ENCODE data around the gene KRT28. TPM values are rescaled to one million over a fixed set of nuclear protein-coding genes. Genes with fewer than 3 reads are reported as not detected.
"Not testable (repeated sequence)": the region's sequence is repeated elsewhere in the genome, so short reads cannot be mapped to it uniquely, and the experiment has no call there.

KRT28 gene
- polyA plus RNA-seq, 1 donor, result not detected

DNA sequence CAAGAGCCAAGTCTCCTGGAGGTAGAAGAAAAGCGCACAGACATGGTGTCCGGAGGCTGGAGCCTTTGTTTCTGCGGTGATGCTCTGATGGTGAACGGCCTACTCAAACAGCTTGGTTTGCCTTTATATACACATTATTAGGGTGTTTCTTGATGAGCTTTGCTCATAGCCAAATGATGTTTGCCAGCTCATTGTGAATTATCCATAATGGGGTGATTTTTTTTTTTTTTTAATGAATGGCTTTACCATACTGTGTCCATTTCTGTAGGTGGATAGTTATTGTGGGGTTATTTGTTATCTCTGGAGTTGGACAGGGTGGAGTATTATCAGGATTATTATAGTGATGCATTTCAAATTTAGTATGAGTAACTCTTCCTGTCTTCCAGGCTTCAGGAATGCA lies 17.3 kb downstream of the KRT28 start, which contains the start of gene KRT27:
Gene KRT27 (minus strand): TSS at position 101 of the 400 bp plus-strand sequence. CDS start 57 bp downstream, at position 44.
- DNase-seq (ENCODE audit: low read depth), result no peak

DNA sequence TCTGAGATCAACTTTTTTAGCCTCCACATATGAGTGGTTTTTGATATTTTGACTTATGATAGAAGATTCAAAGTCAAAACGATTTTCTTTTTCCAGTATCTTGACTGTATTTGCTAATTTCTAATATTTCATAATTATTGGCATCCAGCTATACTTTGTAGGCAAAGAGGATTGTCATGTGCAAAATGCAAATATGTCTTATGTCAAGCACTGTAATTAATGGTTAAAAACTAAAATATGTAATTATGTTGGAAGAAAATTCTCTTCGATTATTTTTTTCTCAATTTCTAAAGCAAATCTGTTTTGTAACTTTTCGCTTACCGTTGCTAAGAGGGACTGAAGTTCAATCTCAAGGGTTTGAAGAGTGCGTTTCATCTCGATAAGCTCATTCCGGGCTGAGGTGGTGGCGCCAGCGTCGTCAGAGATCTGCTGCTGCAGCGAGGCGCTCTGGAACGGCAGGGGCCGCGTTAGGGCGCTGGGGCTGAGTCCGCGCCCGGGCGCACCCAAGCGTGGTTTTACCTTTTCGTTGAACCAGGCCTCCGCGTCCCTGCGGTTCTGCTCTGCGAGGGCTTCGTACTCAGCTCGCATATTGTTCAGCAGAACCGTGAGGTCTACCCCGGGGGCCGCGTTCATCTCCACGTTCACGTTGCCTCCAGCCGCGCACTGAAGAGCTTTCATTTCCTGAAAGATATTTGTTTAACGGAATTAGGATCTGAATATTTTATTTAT lies 20.4 kb downstream of the KRT28 start:
- DNase-seq (ENCODE audit: low read depth), result no peak

DNA sequence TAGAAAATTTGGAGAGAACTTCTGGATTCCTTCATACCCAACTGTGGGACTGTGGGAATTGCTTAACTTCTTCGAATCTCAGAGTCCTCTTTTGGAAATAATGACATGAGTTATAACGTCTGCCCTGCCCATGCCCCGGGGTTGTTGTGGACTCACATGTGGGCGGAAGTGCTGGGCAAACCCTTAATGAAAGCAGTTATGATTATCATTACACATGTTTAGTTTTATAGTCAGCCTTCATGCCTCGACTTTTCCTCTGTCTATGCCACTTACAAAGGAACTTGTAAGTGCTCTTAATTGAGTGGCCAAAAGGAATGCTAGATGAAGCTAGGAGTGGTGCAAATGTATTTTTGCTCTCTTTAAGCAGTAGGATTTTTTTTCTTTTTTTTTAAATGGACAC lies 21.3 kb downstream of the KRT28 start:
- no peak for DNase-seq (ENCODE audit: low read depth)

DNA sequence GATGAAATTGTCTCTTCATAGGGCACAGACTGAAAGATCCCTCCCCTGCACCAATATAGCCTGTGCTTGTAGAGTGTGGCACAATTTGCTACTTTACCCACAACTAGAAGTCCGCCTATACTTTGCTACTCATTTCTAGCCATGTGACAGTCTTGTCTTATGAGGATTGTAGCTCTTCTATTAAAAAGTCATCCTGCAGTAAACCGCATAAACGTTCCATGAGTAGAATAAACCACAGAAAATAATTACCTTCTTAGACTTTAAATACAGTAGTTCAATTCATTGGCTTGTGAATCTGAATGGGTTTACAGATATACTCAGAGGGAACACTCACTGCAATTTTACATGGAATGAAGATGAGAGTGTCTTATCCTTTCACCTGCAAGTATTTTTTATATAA lies 21.8 kb downstream of the KRT28 start:
- no peak for DNase-seq (ENCODE audit: low read depth)

DNA sequence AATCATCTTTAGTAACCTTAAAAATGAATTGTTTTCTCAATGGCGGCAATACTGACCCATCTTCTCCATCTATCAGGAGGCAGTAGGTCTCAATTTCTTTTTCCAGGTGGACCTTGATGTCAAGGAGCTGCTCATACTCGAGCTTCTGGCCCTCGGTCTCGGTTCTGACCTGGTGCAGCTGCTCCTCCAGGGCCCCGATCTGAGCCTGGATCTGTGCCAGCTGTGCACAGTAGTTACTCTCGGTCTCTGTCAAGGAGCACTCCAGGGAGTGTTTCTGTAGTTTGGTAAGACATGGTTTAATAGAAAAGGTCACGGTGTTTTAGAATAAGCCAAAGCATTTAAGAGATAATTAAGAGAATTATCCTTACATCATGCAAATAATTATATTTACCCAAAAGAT lies 22.3 kb downstream of the KRT28 start:
- DNase-seq (ENCODE audit: low read depth), result no peak

DNA sequence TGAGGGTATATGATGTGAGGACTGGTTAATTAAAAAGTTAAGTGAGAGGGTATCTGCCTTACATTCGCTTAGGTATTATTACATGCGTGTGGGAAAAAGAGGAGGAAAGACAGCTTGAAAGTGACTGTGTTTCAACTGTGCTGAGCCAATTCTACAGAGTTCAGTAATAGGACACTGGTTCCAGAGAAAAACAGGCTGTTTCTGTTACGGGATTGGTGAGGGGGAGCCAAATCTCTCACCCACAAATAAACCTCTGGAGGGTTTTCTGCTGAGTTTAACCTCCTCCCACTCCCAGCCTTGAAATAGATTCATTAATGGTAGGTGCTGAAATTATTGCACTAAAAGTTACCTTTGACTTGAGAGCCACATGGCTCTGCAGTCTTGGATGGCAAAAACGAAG lies 23.8 kb downstream of the KRT28 start:
- no peak for DNase-seq (ENCODE audit: low read depth)

DNA sequence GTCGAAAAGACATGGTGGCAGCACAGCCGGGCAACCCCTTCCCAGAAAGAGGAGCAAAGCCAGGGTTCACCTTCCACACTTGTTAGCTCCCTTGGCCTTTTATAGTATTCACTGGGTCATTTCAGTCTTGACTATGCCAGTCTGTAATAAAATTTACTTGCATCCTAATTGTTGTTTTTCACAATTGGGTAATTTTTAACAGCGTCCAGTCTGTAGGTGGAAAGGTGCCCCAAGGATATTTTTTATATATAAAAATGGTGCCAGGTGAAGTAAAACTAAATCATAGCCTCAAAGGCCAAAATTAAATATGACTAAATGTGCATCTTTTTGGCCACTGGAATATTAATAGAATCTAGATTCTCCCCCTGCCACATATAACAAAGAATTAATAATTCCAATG lies 27.7 kb downstream of the KRT28 start, which contains the start of gene KRT26:
Gene KRT26 (minus strand): TSS at position 101 of the 400 bp plus-strand sequence. CDS start 88 bp downstream, at position 13.
- DNase-seq (ENCODE audit: low read depth), result no peak

DNA sequence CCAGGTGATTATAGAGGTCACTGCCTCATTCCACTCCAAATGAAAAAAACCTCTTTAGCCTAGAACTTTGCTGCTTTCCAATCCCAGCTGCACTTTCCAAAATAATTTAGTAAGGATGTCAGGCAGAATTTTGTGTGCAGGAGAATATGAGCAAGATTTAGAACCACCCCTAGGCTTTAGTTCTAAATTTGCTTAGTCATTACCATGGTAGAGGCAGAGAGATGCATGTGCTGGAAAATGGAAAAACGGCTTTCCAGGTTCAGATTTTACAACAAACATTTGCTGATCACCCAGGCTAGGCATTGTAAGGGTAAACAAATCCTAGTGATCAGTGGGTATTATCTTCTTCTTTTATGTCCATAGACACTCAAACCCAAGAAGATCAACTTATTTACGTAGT lies 34.1 kb downstream of the KRT28 start:
- DNase-seq (ENCODE audit: low read depth), result no peak

DNA sequence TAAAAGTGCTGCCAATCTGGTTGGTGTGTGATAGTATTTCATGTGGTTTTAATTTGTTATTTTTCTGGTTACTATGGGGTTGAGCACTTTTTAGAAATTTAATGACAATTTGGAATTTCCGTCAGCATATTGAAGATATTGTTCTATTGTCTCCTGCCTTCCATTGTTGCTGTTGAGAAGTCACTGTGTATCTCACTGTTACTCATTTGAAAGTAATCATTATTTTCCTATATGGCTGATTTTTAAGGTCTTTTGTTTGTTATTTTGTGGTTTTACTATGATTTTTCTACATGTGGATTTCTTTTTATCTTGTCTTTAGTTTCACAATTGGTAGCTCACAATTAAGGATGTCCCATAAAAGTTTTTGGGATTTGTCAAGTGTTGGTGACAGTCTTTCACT lies 36.0 kb downstream of the KRT28 start:
- no peak for DNase-seq (ENCODE audit: low read depth)

DNA sequence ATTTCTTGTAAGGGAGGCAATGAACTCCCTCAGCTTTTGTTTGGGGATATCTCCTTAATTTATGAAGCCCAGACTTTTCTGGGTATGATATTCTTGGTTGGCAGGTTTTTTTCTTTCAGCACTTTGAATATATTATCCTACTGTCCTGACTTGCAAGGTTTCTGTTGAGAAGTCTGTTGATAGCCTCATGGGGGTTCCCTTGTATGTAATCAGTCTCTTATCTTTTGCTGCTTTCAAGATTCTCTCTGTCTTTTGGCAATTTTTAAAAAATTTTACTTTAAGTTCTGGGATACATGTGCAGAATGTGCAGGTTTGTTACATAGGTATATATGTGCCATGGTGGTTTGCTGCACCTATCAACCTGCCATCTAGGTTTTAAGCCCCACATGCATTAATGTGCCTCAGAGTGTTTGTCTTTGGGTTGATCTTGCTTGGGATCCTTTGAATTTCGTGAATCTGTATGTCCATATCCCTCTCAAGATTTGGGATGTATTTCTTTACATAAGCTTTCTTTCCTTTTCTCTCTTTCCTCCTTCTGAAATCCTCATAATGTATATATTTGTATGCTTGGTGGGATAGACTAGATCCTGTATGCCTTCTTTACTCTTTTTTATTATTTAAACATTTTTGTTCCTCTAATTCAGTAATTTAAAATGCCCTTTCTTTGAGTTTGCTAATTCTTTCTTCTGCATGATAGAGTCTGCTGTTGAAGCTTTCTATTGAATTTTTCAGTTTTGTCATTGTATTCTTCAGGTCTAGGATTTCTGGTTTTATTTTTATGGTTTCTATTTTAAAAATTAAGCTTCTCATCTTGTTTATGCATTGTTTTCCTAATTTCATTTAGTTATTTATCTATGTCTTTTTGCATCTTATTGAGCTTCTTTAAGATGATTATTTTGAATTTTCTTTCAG lies 39.4 kb downstream of the KRT28 start:
- DNase-seq (ENCODE audit: low read depth), result no peak

DNA sequence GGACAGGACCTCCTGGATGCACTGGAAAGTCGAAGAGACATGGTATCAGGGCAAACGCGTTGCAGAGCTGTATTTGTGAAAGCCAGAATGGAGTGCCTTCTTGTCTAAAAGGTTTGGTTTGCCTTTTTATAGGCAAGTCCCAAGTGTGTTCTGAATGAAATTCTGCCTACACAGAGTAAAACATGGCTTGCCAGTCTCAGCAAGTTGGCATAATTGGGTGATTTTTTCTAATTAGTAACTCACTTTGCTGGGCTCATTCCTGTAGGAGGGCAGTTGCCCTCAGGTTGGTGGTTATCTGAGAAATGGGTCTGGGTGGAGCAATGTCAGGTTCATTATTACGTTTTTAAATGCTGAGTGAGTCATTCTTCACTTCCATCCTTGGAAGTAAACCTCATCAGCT lies 44.5 kb downstream of the KRT28 start, which contains the start of gene KRT25:
Gene KRT25 (minus strand): TSS at position 101 of the 400 bp plus-strand sequence. CDS start 60 bp downstream, at position 41.
- no peak for DNase-seq (ENCODE audit: low read depth)

DNA sequence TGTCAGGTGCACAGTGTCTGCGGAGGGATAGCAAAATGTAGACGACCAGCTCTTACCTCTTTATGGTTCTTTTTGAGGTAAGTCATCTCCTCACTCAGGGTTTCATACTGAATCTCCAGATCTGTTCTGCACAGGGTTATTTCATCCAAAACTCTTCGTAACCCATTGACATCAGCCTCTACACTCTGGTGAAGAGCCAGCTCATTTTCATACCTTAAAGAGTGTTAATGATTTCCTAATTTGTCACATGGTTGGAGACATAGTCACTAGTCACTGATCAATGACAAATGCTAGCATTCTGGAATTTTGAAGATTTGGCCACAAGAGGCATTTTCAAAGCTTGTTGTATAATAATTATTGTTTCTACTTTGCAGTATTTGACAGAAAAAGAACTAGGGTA lies 46.0 kb downstream of the KRT28 start:
- DNase-seq (ENCODE audit: low read depth), result no peak

DNA sequence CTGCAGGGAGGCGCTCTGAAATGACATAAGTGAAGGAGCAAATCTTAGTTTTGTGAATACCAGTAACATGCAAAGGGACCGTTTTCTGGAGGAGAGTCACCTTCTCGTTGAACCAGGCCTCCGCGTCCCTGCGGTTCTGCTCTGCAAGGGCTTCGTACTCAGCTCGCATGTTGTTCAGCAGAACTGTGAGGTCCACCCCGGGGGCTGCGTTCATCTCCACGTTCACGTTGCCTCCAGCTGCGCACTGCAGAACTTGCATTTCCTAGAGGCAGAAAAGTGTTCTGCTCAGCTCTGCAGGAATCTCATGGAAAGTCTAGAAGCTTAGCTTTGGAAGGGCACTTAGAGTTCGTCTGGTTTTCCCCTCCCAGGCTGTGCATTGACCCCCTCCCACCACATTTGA lies 48.7 kb downstream of the KRT28 start:
- DNase-seq (ENCODE audit: low read depth), result no peak

DNA sequence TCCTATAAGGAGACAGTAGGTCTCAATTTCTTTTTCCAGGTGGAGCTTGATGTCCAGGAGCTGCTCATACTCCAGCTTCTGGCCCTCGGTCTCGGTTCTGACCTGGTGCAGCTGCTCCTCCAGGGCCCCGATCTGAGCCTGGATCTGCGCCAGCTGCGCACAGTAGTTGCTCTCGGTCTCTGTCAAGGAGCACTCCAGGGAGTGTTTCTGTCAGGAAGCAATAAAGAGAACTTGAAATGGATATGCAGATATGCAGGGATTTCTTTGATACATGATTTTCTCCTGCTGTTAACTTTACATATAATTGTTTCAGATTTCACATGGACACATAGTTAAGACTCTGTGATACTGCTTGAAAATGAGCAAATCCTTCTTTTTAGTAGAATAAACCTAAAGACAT lies 49.4 kb downstream of the KRT28 start:
- DNase-seq (ENCODE audit: low read depth), result no peak

DNA sequence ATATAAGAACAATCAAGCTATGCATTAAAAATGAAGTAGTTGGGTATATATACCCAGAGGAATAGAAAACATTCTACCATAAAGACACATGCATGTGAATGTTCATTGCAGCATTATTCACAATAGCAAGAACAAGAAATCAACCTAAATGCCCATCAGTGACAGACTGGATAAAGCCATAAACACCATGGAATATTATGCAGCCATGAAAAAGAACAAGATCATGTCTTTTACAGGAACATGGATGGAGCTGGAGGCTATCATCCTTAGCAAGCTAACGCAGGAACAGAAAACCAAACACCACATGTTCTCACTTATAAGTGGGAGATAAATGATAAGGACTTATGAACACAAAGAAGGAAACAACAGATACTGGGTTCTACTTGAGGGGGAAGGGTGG lies 51.1 kb downstream of the KRT28 start:
- DNase-seq (ENCODE audit: low read depth), result not testable (repeated sequence)

Other genes with a start within 250 kb of the KRT28 start
- 0.39 TPM for gene CCR7, start 234.5 kb downstream of the KRT28 start, polyA plus RNA-seq (ENCODE audit: insufficient read length)
- 115 TPM for gene SMARCE1, start 152.1 kb downstream of the KRT28 start, polyA plus RNA-seq (ENCODE audit: insufficient read length)
- 0.13 TPM for gene KRT222, start 134.8 kb downstream of the KRT28 start, polyA plus RNA-seq (ENCODE audit: insufficient read length)
- gene KRT24, start 96.2 kb downstream of the KRT28 start, polyA plus RNA-seq (ENCODE audit: insufficient read length), result not detected
- not detected for gene KRT25, start 44.6 kb downstream of the KRT28 start, polyA plus RNA-seq (ENCODE audit: insufficient read length)
- not detected for gene KRT26, start 27.8 kb downstream of the KRT28 start, polyA plus RNA-seq (ENCODE audit: insufficient read length)
- gene KRT27, start 17.4 kb downstream of the KRT28 start, polyA plus RNA-seq (ENCODE audit: insufficient read length), result not detected
- gene KRT10, start 22.7 kb upstream of the KRT28 start, polyA plus RNA-seq (ENCODE audit: insufficient read length), result 35.8 TPM
- 0.08 TPM for gene KRT12, start 67.3 kb upstream of the KRT28 start, polyA plus RNA-seq (ENCODE audit: insufficient read length)
- gene KRT20, start 85.3 kb upstream of the KRT28 start, polyA plus RNA-seq (ENCODE audit: insufficient read length), result not detected
- gene KRT23, start 137.7 kb upstream of the KRT28 start, polyA plus RNA-seq (ENCODE audit: insufficient read length), result 0.19 TPM
- 7.2 TPM for gene KRT39, start 167.0 kb upstream of the KRT28 start, polyA plus RNA-seq (ENCODE audit: insufficient read length)
- 10.9 TPM for gene KRT40, start 184.4 kb upstream of the KRT28 start, polyA plus RNA-seq (ENCODE audit: insufficient read length)
- gene KRTAP3-3, start 194.2 kb upstream of the KRT28 start, polyA plus RNA-seq (ENCODE audit: insufficient read length), result not detected
- 0.52 TPM for gene KRTAP3-2, start 199.9 kb upstream of the KRT28 start, polyA plus RNA-seq (ENCODE audit: insufficient read length)
- not detected for gene KRTAP3-1, start 209.2 kb upstream of the KRT28 start, polyA plus RNA-seq (ENCODE audit: insufficient read length)
- not detected for gene KRTAP1-5, start 227.2 kb upstream of the KRT28 start, polyA plus RNA-seq (ENCODE audit: insufficient read length)
- gene KRTAP1-4, start 230.2 kb upstream of the KRT28 start, polyA plus RNA-seq (ENCODE audit: insufficient read length), result not detected
- not detected for gene KRTAP1-3, start 234.9 kb upstream of the KRT28 start, polyA plus RNA-seq (ENCODE audit: insufficient read length)
- gene KRTAP1-1, start 241.5 kb upstream of the KRT28 start, polyA plus RNA-seq (ENCODE audit: insufficient read length), result not detected
- not detected for gene KRTAP2-1, start 247.4 kb upstream of the KRT28 start, polyA plus RNA-seq (ENCODE audit: insufficient read length)

Data from forelimb muscle (tissue), 1 donor.